ENCODE measurements around the gene CDC20. TPM values are rescaled to one million over a fixed set of nuclear protein-coding genes. Genes with fewer than 3 reads are reported as not detected.

The CDC20 gene
- total and polyA plus RNA-seq, 2 donors (not counting 1 experiment from before 2014, with no cell fraction given) = 1.1 to 1.5 TPM

DNA sequence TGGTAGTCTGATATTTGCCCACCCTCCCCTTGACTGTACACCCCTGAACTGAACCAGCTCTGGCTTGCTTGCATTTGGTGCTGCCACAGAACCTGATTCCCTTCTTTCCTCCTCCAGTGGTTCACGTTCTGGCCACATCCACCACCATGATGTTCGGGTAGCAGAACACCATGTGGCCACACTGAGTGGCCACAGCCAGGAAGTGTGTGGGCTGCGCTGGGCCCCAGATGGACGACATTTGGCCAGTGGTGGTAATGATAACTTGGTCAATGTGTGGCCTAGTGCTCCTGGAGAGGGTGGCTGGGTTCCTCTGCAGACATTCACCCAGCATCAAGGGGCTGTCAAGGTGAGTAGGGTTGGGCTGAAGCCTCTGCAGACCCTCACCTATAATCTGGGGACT lies 1.8 kb downstream of the CDC20 start:
- Histone ChIP-seq H3K9me3 (ENCODE audit: control extremely low read depth in 1 of 3, control insufficient read depth in 2 of 3, insufficient read depth in 1 of 3, low read length in 2 of 3) (no peaks in the 10 kb centered on the region), H3K4me2 (replicated peaks; ENCODE audit: low read depth, low read length, poor library complexity, severe bottlenecking) (no peak overlapping the region), H3K4me3 (ENCODE audit: control extremely low read depth in 1 of 5, extremely low read depth in 1 of 5, insufficient read depth in 1 of 5, low read depth in 2 of 5, low read length in 4 of 5) (no peak overlapping the region), H3K27me3 (replicated peaks in 1 of 4; ENCODE audit: control extremely low read depth in 1 of 4, control insufficient read depth in 3 of 4, insufficient read depth in 4 of 4, low read length in 3 of 4) (no peaks in the 10 kb centered on the region), H3K9ac (ENCODE audit: low read length) (no peak overlapping the region), H3K36me3 (replicated peaks in 1 of 2; ENCODE audit: control extremely low read depth in 1 of 2, control insufficient read depth in 1 of 2, extremely low read depth in 1 of 2, insufficient read depth in 2 of 2, low read length in 1 of 2) (peaks cover 0 to 36% of the 10 kb centered on the region in 2 experiments), H3K27ac (ENCODE audit: low read length in 2 of 2) (no peak overlapping the region), H3K79me2 (ENCODE audit: control insufficient read depth, insufficient read depth, low read length) (peaks cover 14% of the 10 kb centered on the region), H3K4me1 (ENCODE audit: control insufficient read depth in 2 of 2, insufficient read depth in 2 of 2, low read length in 2 of 2) (peaks cover 9 to 18% of the 10 kb centered on the region in 2 donors), H4K20me1 (ENCODE audit: control insufficient read depth, insufficient read depth, low read length, poor library complexity, severe bottlenecking) (peaks cover 8% of the 10 kb centered on the region), H2AFZ (ENCODE audit: insufficient read depth, low read depth, low read length, poor library complexity, severe bottlenecking) (no peak overlapping the region)
- Mint-ChIP-seq H3K4me3 (peak overlapping the region; percentile 49), H3K9me3 (ENCODE audit: insufficient read depth) (no peaks in the 10 kb centered on the region), H3K27me3 (no peaks in the 10 kb centered on the region), H3K4me1 (peaks cover 25% of the 10 kb centered on the region), H3K27ac (no peak overlapping the region)
- intact Hi-C loops (cut with micrococcal nuclease) = loop anchor here (10.0 kb wide), 1 partner anchor 406 kb away; the partner anchor contains the start of gene SLC2A1
- ChIA-PET CTCF (interaction anchor here (0.7 to 1.0 kb wide), 2 partner anchors 54 to 133 kb away, joined by 3 read pairs; no protein-coding TSS in a partner anchor), POLR2A (no interaction called here)
- no peak for ATAC-seq (ENCODE audit: low read depth)
- DNase-seq = no peak
- WGBS (ENCODE audit: insufficient coverage) = 83% methylated on average over 1 of the region's 4 CpGs
- no peak for TF ChIP-seq EZH2 (IDR thresholded peaks at IDR 0.05; ENCODE audit: borderline replicate concordance, insufficient read depth, low read depth, low read length, poor library complexity, severe bottlenecking)
- TF ChIP-seq CTCF (IDR thresholded peaks at IDR 0.05) = no peak

DNA sequence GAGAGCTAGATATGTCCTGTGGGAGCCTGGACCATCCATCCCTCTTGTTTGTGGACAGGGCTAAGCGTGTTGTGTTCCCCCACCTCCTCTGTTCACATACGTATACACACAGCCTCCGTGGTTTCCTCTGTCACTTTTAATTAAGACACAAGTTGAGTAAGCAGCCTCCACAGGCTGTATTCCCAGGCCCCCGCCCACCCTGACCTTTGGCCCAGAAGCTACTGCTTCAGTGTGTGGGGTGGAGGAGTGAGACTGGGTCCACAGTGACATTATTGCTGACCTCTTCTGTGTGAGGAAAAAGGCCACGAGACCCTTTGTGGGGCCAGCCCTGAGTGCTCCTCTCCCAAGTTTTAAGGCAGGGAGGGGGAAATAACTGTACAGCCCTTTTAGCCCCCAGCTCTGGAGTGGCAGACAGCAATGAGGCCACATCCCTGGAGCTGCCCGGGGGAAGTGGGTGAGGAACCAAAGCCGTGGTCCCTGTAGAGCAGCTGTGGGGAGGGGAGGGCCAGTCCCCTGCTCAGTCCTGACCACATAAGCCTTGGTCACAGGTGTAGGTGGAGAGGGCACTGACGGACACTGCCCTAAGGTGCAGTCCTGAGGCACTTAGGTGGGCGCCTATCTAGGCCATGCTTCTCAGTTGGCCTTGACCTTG lies 4.6 kb downstream of the CDC20 start:
- intact Hi-C loops (cut with micrococcal nuclease) = loop anchor here (10.0 kb wide), 1 partner anchor 409 kb away; the partner anchor contains the start of gene SLC2A1
- Histone ChIP-seq H3K79me2 (ENCODE audit: control insufficient read depth, insufficient read depth, low read length) (peaks cover 31% of the 10 kb centered on the region), H2AFZ (ENCODE audit: insufficient read depth, low read depth, low read length, poor library complexity, severe bottlenecking) (no peak overlapping the region), H3K4me2 (replicated peaks; ENCODE audit: low read depth, low read length, poor library complexity, severe bottlenecking) (no peak overlapping the region), H3K4me3 (ENCODE audit: control extremely low read depth in 1 of 5, extremely low read depth in 1 of 5, insufficient read depth in 1 of 5, low read depth in 2 of 5, low read length in 4 of 5) (no peak overlapping the region), H3K36me3 (replicated peaks in 1 of 2; ENCODE audit: control extremely low read depth in 1 of 2, control insufficient read depth in 1 of 2, extremely low read depth in 1 of 2, insufficient read depth in 2 of 2, low read length in 1 of 2) (peaks cover 0 to 38% of the 10 kb centered on the region in 2 experiments), H3K9ac (ENCODE audit: low read length) (no peak overlapping the region), H3K27ac (ENCODE audit: low read length in 2 of 2) (peak overlapping the region in 1 of 2 donors; percentile 23), H3K4me1 (ENCODE audit: control insufficient read depth in 2 of 2, insufficient read depth in 2 of 2, low read length in 2 of 2) (peaks cover 16 to 26% of the 10 kb centered on the region in 2 donors), H3K9me3 (ENCODE audit: control extremely low read depth in 1 of 3, control insufficient read depth in 2 of 3, insufficient read depth in 1 of 3, low read length in 2 of 3) (no peaks in the 10 kb centered on the region), H4K20me1 (ENCODE audit: control insufficient read depth, insufficient read depth, low read length, poor library complexity, severe bottlenecking) (peaks cover 23% of the 10 kb centered on the region), H3K27me3 (replicated peaks in 1 of 4; ENCODE audit: control extremely low read depth in 1 of 4, control insufficient read depth in 3 of 4, insufficient read depth in 4 of 4, low read length in 3 of 4) (no peaks in the 10 kb centered on the region)
- TF ChIP-seq CTCF (IDR thresholded peaks at IDR 0.05) (no peak), EZH2 (IDR thresholded peaks at IDR 0.05; ENCODE audit: borderline replicate concordance, insufficient read depth, low read depth, low read length, poor library complexity, severe bottlenecking) (no peak)
- no peak for ATAC-seq (ENCODE audit: low read depth)
- ChIA-PET CTCF (interaction anchor here (1.5 kb wide), 1 partner anchor 136 kb away, joined by 4 read pairs; no protein-coding TSS in a partner anchor), POLR2A (interaction anchor here (0.6 to 0.7 kb wide), 2 partner anchors 10 to 47 kb away, joined by 4 read pairs; no protein-coding TSS in a partner anchor)
- no peak for DNase-seq
- H3K27ac Mint-ChIP-seq = no peak overlapping the region
- H3K9me3 Mint-ChIP-seq (ENCODE audit: insufficient read depth) = no peaks in the 10 kb centered on the region
- no peaks in the 10 kb centered on the region for H3K27me3 Mint-ChIP-seq
- H3K4me3 Mint-ChIP-seq = no peak overlapping the region
- 93% methylated on average over 6 of the region's 9 CpGs for WGBS (ENCODE audit: insufficient coverage)
- H3K4me1 Mint-ChIP-seq = peaks cover 36% of the 10 kb centered on the region
